ENCODE data around the gene QPCT. TPM values are rescaled to one million over a fixed set of nuclear protein-coding genes. Genes with fewer than 3 reads are reported as not detected.

Gene QPCT
- total RNA-seq, 3 donors from 2014 or later = 4.3 to 15.8 (median 6.8) TPM

DNA sequence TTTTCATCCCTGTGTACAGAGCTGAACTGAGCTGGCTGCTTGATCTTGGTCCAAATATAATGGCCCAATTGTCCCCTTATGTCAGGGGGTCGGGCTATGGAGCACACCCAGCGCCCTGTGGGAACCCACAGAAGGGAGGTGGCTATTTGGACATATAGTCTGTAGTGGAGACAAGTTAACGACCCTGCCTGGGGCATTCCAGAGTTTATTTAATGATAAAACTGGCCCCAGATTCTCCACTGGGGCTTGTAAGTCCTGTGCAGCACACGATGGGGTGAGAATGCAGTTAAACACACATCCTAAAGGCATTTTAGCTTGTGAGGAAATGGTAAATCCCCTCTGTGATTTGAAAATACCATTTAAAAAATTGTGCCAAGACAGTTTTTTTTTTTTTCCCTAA lies 72.9 kb downstream of the QPCT start:
- TF ChIP-seq, protein P1, sequence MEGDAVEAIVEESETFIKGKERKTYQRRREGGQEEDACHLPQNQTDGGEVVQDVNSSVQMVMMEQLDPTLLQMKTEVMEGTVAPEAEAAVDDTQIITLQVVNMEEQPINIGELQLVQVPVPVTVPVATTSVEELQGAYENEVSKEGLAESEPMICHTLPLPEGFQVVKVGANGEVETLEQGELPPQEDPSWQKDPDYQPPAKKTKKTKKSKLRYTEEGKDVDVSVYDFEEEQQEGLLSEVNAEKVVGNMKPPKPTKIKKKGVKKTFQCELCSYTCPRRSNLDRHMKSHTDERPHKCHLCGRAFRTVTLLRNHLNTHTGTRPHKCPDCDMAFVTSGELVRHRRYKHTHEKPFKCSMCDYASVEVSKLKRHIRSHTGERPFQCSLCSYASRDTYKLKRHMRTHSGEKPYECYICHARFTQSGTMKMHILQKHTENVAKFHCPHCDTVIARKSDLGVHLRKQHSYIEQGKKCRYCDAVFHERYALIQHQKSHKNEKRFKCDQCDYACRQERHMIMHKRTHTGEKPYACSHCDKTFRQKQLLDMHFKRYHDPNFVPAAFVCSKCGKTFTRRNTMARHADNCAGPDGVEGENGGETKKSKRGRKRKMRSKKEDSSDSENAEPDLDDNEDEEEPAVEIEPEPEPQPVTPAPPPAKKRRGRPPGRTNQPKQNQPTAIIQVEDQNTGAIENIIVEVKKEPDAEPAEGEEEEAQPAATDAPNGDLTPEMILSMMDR (IDR thresholded peaks at IDR 0.05) = no peak
- no peak for DNase-seq
- H3K4me3 ChIP-seq = no peak overlapping the region

DNA sequence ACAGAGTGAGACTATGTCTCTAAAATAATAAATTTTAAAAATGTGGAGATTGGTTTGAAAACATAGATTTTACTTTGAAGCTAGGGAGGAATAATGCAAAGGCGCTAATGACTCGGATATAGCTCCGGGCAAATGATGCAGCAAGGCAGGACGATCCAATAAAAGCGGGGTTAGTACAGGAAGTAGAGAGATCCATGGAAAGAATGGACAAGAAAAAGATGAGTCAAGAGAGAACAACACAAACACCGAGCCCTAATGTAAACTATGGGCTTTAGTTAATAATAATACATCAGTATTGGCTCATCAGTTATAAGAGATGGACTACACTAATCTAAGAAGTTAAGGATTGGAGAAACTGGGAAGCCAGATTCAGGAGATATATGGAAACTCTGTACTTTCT lies 74.5 kb downstream of the QPCT start:
- H3K4me1 ChIP-seq (ENCODE audit: low read depth) = no peaks in the 10 kb centered on the region
- TF ChIP-seq, protein P1 (IDR thresholded peaks at IDR 0.05) = no peak
- intact Hi-C loops (cut with DNase I, micrococcal nuclease) = no loop called here

More for the DNA sequence above, 72.9 kb downstream of the QPCT start:
- intact Hi-C loops (cut with DNase I, micrococcal nuclease) = no loop called here
- ATAC-seq = no peak
- Histone ChIP-seq H3K4me1 (ENCODE audit: low read depth) (no peaks in the 10 kb centered on the region), H3K36me3 (ENCODE audit: low read depth) (no peaks in the 10 kb centered on the region), H3K9me3 (no peaks in the 10 kb centered on the region)

DNA sequence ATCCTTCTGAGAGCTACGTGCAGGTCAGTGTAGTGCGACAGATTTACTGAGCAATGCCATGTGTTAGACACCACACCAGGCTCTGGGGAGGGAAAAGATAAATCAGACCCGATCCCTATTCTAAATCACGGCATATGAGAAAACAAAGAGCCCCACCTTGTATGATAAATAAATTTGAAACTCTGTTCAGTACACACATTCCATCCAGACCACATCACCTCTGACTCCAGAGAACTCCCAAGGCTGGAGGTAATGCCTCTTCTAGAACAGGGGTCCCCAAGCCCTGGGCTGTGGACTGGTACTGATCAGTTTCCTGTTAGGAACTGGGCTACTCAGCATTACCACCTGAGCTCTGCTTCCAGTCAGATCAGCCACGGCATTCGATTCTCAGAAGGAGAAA lies 77.3 kb downstream of the QPCT start:
- H3K4me1 ChIP-seq (ENCODE audit: low read depth) = no peaks in the 10 kb centered on the region
- no peak overlapping the region for H3K4me3 ChIP-seq
- no peaks in the 10 kb centered on the region for H3K9me3 ChIP-seq
- TF ChIP-seq, protein P1 (IDR thresholded peaks at IDR 0.05) = no peak
- intact Hi-C loops (cut with DNase I, micrococcal nuclease) = no loop called here
- no peaks in the 10 kb centered on the region for H3K36me3 ChIP-seq (ENCODE audit: low read depth)
- ATAC-seq (no peak), DNase-seq (no peak)

More for the DNA sequence above, 74.5 kb downstream of the QPCT start:
- H3K9me3 ChIP-seq = no peaks in the 10 kb centered on the region
- no peak for ATAC-seq
- H3K36me3 ChIP-seq (ENCODE audit: low read depth) = no peaks in the 10 kb centered on the region
- no peak for DNase-seq
- no peak overlapping the region for H3K4me3 ChIP-seq

DNA sequence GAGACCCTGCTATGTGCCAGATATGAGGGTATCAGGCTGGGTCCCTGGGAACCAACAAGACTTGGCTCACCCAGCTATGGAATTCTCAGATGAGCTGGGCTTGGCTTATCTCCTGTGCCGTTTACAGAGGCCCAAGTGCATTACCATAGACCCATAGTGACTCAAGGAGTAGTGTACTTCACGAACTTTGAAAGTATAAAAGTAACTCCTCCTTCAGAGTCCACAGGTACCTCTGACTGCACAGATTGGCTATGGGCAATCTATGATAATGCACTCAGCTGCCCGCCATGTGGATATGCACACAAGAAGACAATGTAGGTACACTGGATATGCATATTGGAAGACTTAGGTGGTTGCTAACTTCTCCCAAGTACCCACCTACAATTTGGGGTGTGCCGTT lies 78.4 kb downstream of the QPCT start:
- Histone ChIP-seq H3K4me1 (ENCODE audit: low read depth) (no peaks in the 10 kb centered on the region), H3K9me3 (no peaks in the 10 kb centered on the region), H3K4me3 (no peak overlapping the region), H3K36me3 (ENCODE audit: low read depth) (no peaks in the 10 kb centered on the region)
- ATAC-seq = no peak
- TF ChIP-seq, protein P1 (IDR thresholded peaks at IDR 0.05) = no peak
- intact Hi-C loops (cut with DNase I, micrococcal nuclease) = no loop called here
- no peak for DNase-seq

Other genes starting within 250 kb of the QPCT start
- gene EIF2AK2, start 187.7 kb upstream of the QPCT start, total RNA-seq = 10 to 100 TPM; 27.5 to 48.8 (median 33.2) TPM
- not detected for gene SULT6B1, start 156.0 kb upstream of the QPCT start, total RNA-seq
- 10 to 100 TPM; 34.2 to 50.5 (median 37.8) TPM for gene CEBPZOS, start 148.1 kb upstream of the QPCT start, total RNA-seq
- gene CEBPZ, start 113.0 kb upstream of the QPCT start, total RNA-seq = 10 to 100 TPM; 30.8 to 51.5 (median 32.8) TPM
- gene NDUFAF7, start 113.0 kb upstream of the QPCT start, total RNA-seq = 10 to 100 TPM; 13.2 to 21.6 (median 14.0) TPM
- 10 to 100 TPM; 16.0 to 50.1 (median 19.7) TPM for gene PRKD3, start 19.8 kb upstream of the QPCT start, total RNA-seq

Data from mucosa of descending colon (tissue), 3 donors.